Stimulated activated effector memory CD8-positive, alpha-beta T cell treated with anti-CD3 and anti-CD28 coated beads, Interleukin-12 subunit alpha, Interleukin-12 subunit beta, amount 100 ng/mL, for 72 hours (primary cell): ENCODE measurements around the gene MMGT1.

Source experiments
- ATAC-seq: fragments of 150-1000 bp; cut with Tn5 transposase; 2 replicates; pipeline ENCODE4 v1.10.0; 2021
- DNase-seq, 2 donors: peaks; one replicate each; pipeline ENCODE4 v3.0.0; 2021 to 2022; ENCODE audit warnings: low spot score in 2 of 2
- H3K27ac Mint-ChIP-seq: one replicate; pipeline ENCODE4 v1.8.0; 2022; ENCODE audit warnings: mild to moderate bottlenecking, mixed read lengths
- H3K36me3 Mint-ChIP-seq: one replicate; pipeline ENCODE4 v1.8.0; 2022; ENCODE audit warnings: mild to moderate bottlenecking, mixed read lengths
- H3K4me1 Mint-ChIP-seq: one replicate; pipeline ENCODE4 v1.8.0; 2022; ENCODE audit warnings: mixed read lengths
- H3K4me3 Mint-ChIP-seq: one replicate; pipeline ENCODE4 v1.8.0; 2022; ENCODE audit warnings: mild to moderate bottlenecking, mixed read lengths
- H3K9me3 Mint-ChIP-seq: one replicate; pipeline ENCODE4 v1.8.0; 2022; ENCODE audit warnings: mixed read lengths

Gene MMGT1

DNA sequence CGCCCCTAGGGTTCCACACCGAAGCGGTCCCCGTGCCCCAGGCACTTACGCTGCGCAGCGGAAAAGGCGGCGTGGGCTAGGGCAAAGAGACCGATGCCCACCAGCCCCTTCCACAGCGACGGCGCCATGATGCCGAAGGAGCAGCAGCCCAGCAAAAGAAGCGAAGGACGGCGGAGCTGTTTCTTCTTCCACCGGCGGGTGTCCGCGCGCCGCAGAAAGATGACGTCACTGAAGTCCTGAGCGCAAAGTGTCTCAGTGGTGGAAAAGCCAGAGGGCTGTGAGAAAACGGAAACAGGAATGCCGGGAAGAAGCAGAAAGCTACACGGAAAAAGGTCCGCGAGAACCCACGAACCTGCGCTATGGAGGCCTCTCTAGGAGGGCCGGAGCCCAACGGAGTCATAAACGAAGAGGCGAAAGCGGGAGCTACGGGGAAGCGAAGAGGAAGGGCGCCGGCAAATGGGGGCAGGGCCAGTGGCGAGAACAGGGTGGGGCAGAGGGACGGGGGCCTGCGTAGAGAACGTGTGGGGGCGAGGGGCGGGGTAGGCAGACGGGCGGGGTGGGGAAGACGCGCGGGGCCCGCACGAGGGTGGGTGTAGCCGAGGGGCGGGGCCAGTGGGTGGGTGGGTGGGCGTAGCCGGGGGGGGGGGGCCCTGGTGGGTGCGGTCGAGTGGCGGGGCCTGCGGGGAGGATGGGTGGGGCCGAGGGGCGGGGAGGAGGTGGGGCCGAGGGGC, at the start of gene MMGT1:
TSS of gene MMGT1 (minus strand) at position 441 of the 731 bp plus-strand sequence. CDS start at position 128, 313 bp downstream.
- H3K36me3 Mint-ChIP-seq, result peaks cover 23% of the 10 kb centered on the region
- peak; percentile 59 to 85 for DNase-seq
- H3K9me3 Mint-ChIP-seq, result no peaks in the 10 kb centered on the region
- H3K4me3 Mint-ChIP-seq, result peak within 1 kb of the TSS; percentile 92
- peaks cover 42% of the 10 kb centered on the region for H3K4me1 Mint-ChIP-seq
- H3K27ac Mint-ChIP-seq, result peak within 1 kb of the TSS; percentile 96
- peak; percentile 87 for ATAC-seq

DNA sequence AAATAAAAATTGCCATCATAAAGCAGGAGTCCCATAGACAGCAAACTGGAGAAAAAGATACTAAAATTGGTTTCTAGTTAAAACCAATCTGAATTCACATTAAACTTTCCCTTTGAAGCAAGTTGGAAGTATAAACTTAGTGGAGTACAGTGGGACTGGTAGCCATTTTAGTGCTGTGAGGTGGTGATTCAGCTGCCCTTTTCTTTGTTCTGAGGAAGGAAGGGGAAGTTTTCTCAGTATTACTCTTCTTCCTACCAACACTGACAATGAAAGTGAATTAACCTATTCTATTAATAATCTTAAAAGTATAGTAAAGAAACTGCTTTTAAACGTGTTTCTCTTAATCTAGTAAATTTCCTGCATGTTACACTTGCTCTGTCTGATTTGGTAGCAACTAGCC, 48.1 kb upstream of the MMGT1 start:
- peak overlapping the region; percentile 68 for H3K27ac Mint-ChIP-seq
- H3K4me1 Mint-ChIP-seq, result no peaks in the 10 kb centered on the region
- no peak overlapping the region for H3K4me3 Mint-ChIP-seq

DNA sequence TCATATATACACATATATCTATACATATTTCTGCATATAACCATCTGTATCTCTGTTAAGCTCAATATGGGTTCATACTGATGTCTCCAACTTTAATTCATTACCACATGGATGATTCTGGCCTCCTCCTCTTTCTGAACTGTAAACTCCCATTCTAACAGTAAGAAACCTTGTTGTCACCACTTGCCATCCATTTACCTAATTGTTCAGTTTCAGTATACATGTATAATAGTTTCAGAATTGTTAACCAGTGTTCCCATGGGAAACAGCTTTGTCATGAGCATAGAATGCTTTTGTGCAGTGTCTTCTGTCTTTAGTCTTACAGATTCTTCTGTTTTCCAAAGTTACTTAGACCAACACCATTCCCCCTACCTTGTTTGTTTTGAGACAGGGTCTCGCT, 47.4 kb upstream of the MMGT1 start:
- no peak for ATAC-seq
- H3K36me3 Mint-ChIP-seq, result peaks cover 50% of the 10 kb centered on the region
- H3K9me3 Mint-ChIP-seq, result no peaks in the 10 kb centered on the region
- no peak for DNase-seq
- no peak overlapping the region for H3K4me3 Mint-ChIP-seq
- no peaks in the 10 kb centered on the region for H3K4me1 Mint-ChIP-seq
- H3K27ac Mint-ChIP-seq, result peak overlapping the region; percentile 68

More for the DNA sequence above, 48.1 kb upstream of the MMGT1 start:
- DNase-seq, result no peak
- no peaks in the 10 kb centered on the region for H3K9me3 Mint-ChIP-seq
- peak; percentile 63 for ATAC-seq
- peaks cover 47% of the 10 kb centered on the region for H3K36me3 Mint-ChIP-seq

DNA sequence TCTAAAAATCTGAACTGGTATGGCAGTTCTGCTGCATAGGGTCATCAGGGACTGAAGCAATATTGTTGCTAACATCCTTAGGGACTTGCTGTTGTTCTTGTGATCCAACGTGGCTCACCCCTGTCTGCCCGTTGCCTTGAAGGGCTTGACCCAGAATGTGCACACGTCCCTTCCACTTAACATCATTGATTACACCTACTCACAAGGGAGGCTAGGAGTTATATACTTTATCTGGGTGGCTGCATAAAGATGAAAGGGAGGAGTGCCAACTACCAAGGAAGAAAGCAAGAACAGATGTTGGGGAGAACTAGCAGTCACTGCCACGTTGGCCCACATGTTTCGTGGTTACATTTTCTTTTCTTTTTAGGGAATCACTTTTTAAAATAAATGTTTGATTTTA, 45.4 kb upstream of the MMGT1 start:
- H3K4me3 Mint-ChIP-seq, result no peak overlapping the region
- DNase-seq, result no peak
- no peak for ATAC-seq
- H3K4me1 Mint-ChIP-seq, result no peaks in the 10 kb centered on the region
- H3K9me3 Mint-ChIP-seq, result no peaks in the 10 kb centered on the region
- H3K27ac Mint-ChIP-seq, result no peak overlapping the region
- H3K36me3 Mint-ChIP-seq, result peaks cover 47% of the 10 kb centered on the region

GRCh38 chrX:136016881-136017280, 43.1 kb upstream of the MMGT1 start:
- H3K4me1 Mint-ChIP-seq, result no peaks in the 10 kb centered on the region
- no peak overlapping the region for H3K4me3 Mint-ChIP-seq
- no peak overlapping the region for H3K27ac Mint-ChIP-seq
- ATAC-seq (no peak), DNase-seq (no peak)
- no peaks in the 10 kb centered on the region for H3K9me3 Mint-ChIP-seq
- peaks cover 51% of the 10 kb centered on the region for H3K36me3 Mint-ChIP-seq

DNA sequence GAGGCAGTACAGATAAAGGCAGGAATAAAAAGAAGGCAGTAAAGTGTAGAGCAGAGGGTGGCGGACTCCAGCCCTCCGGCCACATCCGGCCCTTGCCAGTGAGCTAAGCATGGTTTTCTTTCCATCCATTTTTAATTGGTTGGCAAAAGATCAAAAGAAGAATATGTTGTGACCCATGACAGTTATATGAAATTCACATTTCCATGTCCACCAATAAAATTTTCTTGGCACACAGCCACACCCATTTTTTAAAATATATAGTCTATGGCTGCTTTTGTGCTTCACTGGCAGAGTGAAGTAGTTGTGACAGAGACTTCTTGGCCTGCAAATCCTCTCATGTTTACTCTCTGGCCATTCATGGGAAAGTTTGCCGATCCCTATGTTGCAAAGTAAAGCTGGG, 41.2 kb upstream of the MMGT1 start:
- no peak overlapping the region for H3K27ac Mint-ChIP-seq
- no peaks in the 10 kb centered on the region for H3K9me3 Mint-ChIP-seq
- peaks cover 41% of the 10 kb centered on the region for H3K36me3 Mint-ChIP-seq
- ATAC-seq (no peak), DNase-seq (no peak)
- H3K4me3 Mint-ChIP-seq, result no peak overlapping the region
- H3K4me1 Mint-ChIP-seq, result no peaks in the 10 kb centered on the region

DNA sequence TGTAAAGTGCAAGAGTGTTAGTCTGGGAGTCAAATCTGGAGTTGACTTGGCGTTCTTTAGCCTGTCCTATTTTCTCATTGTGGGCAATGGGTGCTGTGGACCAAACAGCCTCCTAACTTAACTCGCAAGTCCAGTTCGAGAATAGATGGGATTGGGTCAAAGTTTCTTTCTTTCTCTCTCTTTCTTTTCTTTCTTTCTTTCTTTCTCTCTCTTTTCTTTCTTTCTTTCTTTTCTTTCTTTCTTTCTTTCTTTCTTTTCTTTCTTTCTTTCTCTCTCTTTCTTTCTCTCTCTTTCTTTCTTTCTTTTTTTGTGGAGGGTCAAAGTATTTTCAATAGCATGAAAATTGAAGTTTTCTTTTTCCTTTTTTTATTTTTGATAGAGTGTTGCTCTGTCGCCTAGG, 14.5 kb upstream of the MMGT1 start:
- H3K36me3 Mint-ChIP-seq, result peaks cover 11% of the 10 kb centered on the region
- no peak for ATAC-seq
- peaks cover 45% of the 10 kb centered on the region for H3K4me1 Mint-ChIP-seq
- no peak overlapping the region for H3K27ac Mint-ChIP-seq
- no peaks in the 10 kb centered on the region for H3K9me3 Mint-ChIP-seq
- DNase-seq, result no peak
- no peak overlapping the region for H3K4me3 Mint-ChIP-seq

DNA sequence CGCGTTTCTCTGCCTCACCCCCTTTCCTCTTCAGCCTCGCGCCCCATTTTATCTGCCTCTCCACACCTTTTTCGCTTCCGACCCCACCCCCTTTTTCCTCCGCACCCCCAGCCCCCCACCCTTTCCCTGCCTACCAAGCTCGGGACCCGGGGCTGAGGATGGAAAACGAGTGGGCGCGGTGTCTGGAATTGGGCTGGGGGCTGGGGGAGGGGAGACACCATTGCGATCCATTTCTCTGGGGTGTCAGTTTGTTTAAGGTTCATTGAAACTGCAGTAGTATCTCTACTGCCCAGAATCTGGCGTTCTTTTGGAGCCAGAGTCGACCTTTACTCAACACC, 12.2 kb upstream of the MMGT1 start:
- ATAC-seq, result no peak
- Mint-ChIP-seq H3K4me1 (peaks cover 47% of the 10 kb centered on the region), H3K27ac (peak overlapping the region; percentile 87), H3K9me3 (no peaks in the 10 kb centered on the region), H3K4me3 (peak overlapping the region; percentile 86), H3K36me3 (peaks cover 5% of the 10 kb centered on the region)
- DNase-seq, result no peak

GRCh38 chrX:135985157-135985972, 11.6 kb upstream of the MMGT1 start, which contains the start of gene SLC9A6:
Gene SLC9A6 (plus strand): TSS chrX:135985435. CDS start chrX:135985659, 224 bp downstream.
- Mint-ChIP-seq H3K4me3 (peak within 1 kb of the TSS; percentile 86), H3K36me3 (peaks cover 5% of the 10 kb centered on the region), H3K4me1 (peaks cover 49% of the 10 kb centered on the region), H3K27ac (peak within 1 kb of the TSS; percentile 93), H3K9me3 (no peaks in the 10 kb centered on the region)
- peak; percentile 35 to 72 for DNase-seq
- peak; percentile 92 for ATAC-seq

GRCh38 chrX:135984791-135985156, 11.0 kb upstream of the MMGT1 start:
- H3K4me3 Mint-ChIP-seq, result peak overlapping the region; percentile 86
- H3K9me3 Mint-ChIP-seq, result no peaks in the 10 kb centered on the region
- ATAC-seq (peak; percentile 4), DNase-seq (no peak)
- peak overlapping the region; percentile 93 for H3K27ac Mint-ChIP-seq
- peaks cover 49% of the 10 kb centered on the region for H3K4me1 Mint-ChIP-seq
- H3K36me3 Mint-ChIP-seq, result peaks cover 5% of the 10 kb centered on the region

DNA sequence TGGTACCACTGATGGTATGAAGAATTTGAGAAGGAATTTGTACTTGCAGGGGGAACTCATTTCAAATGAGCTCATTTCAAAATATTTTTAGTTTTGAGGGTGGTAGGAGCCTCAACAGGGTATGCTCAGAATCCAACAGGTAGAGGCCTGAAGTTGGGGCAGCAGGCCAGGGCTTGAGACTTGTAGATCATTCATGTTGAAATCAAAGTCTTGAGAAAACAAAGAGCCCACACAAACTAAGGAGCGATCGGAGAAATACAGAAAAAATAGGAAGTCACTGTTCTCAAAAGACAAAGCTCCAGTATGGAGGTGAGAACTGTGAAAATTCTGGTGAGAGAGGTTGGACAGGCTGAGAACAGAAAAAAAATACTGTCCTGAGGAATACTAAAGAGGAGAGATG, 10.5 kb upstream of the MMGT1 start:
- Mint-ChIP-seq H3K9me3 (no peaks in the 10 kb centered on the region), H3K4me1 (peaks cover 46% of the 10 kb centered on the region), H3K4me3 (peak overlapping the region; percentile 86), H3K36me3 (no peaks in the 10 kb centered on the region), H3K27ac (peak overlapping the region; percentile 93)
- ATAC-seq, result no peak
- DNase-seq, result no peak

- no peak for ATAC-seq
- no peak for DNase-seq
- peaks cover 51% of the 10 kb centered on the region for H3K4me1 Mint-ChIP-seq
- H3K27ac Mint-ChIP-seq, result peak overlapping the region; percentile 93
- H3K9me3 Mint-ChIP-seq, result no peaks in the 10 kb centered on the region
- no peaks in the 10 kb centered on the region for H3K36me3 Mint-ChIP-seq
- H3K4me3 Mint-ChIP-seq, result peak overlapping the region; percentile 86
Observed at GRCh38 chrX:135982860-135983259, 9.1 kb upstream of the MMGT1 start.

- H3K9me3 Mint-ChIP-seq, result no peaks in the 10 kb centered on the region
- H3K27ac Mint-ChIP-seq, result peak overlapping the region; percentile 61
- no peak for DNase-seq
- H3K4me1 Mint-ChIP-seq, result peaks cover 58% of the 10 kb centered on the region
- no peak overlapping the region for H3K4me3 Mint-ChIP-seq
- no peaks in the 10 kb centered on the region for H3K36me3 Mint-ChIP-seq
- ATAC-seq, result no peak
Observed at GRCh38 chrX:135981668-135982067, 7.9 kb upstream of the MMGT1 start.

DNA sequence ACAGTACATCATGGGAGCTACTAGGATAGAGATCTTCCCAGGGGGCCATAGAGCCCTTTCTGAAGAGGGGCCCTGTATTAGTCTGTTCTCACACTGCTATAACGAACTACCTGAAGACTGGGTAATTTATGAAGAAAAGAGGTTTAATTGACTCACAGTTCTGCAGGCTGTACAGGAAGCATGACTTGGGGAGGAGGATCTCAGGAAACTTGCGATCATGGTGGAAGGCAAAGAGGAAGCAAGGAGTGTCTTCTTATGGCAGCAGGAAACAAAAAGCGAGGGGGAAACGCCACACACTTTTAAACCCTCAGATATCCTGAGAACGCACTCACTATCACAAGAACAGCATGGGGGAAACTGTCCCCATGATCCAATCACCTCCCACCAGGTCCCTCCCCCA, 7.2 kb upstream of the MMGT1 start:
- no peaks in the 10 kb centered on the region for H3K36me3 Mint-ChIP-seq
- peaks cover 58% of the 10 kb centered on the region for H3K4me1 Mint-ChIP-seq
- no peak for DNase-seq
- H3K9me3 Mint-ChIP-seq, result no peaks in the 10 kb centered on the region
- no peak for ATAC-seq
- H3K27ac Mint-ChIP-seq, result peak overlapping the region; percentile 61
- H3K4me3 Mint-ChIP-seq, result no peak overlapping the region

DNA sequence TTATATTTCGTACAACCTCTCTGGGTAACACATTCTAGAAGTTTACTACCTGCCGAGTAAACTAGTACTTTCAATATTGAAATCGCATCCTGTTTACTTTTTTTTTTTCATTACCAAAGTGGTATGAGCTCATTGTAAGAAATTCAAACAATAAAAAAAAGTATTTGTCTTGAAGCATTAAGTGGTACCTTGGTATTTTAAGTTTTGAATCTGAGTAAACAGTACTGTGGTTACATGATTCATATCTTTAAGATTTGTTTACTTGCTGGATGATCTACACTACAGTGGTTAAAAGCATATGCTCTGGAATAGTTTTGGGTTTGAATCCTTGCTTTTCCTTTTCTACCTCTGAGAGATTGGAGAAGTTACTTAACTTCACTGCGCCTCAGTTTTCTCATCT, 3.8 kb upstream of the MMGT1 start:
- no peaks in the 10 kb centered on the region for H3K9me3 Mint-ChIP-seq
- ATAC-seq (peak; percentile 86), DNase-seq (no peak)
- H3K4me1 Mint-ChIP-seq, result peaks cover 54% of the 10 kb centered on the region
- peaks cover 11% of the 10 kb centered on the region for H3K36me3 Mint-ChIP-seq
- H3K27ac Mint-ChIP-seq, result peak overlapping the region; percentile 83
- peak overlapping the region; percentile 56 for H3K4me3 Mint-ChIP-seq

- H3K4me1 Mint-ChIP-seq, result peaks cover 49% of the 10 kb centered on the region
- peaks cover 15% of the 10 kb centered on the region for H3K36me3 Mint-ChIP-seq
- no peak overlapping the region for H3K27ac Mint-ChIP-seq
- DNase-seq, result no peak
- no peaks in the 10 kb centered on the region for H3K9me3 Mint-ChIP-seq
- no peak for ATAC-seq
- no peak overlapping the region for H3K4me3 Mint-ChIP-seq
Observed at GRCh38 chrX:135975421-135975820, 1.6 kb upstream of the MMGT1 start.
